ENCODE data around the gene ATP5ME. TPM values are rescaled to one million over a fixed set of nuclear protein-coding genes. Genes with fewer than 3 reads are reported as not detected.

The ATP5ME gene
- total and polyA plus RNA-seq, 8 donors: 88.4 to 318 (median 115) TPM

GRCh38 chr4:720111-720860, 46.2 kb upstream of the ATP5ME start:
- ATAC-seq: peak in 1 of 4 donors; percentile 14
- peaks cover 0 to 3% (median 3%) of the 10 kb centered on the region in 3 donors for H3K36me3 ChIP-seq
- DNase-seq: no peak
- no peaks in the 10 kb centered on the region for H3K9me3 ChIP-seq
- H3K4me3 ChIP-seq: no peak overlapping the region
- H3K27me3 ChIP-seq: no peaks in the 10 kb centered on the region
- no peaks in the 10 kb centered on the region for H3K4me1 ChIP-seq
- intact Hi-C loops (cut with DNase I): no loop called here
- WGBS, 2 donors: 96% methylated on average over 59 of the region's 59 CpGs
- H3K27ac ChIP-seq: no peak overlapping the region
- no peak for TF ChIP-seq CTCF (IDR thresholded peaks at IDR 0.05)
- no peak for FAIRE-seq

- peaks cover 0 to 3% (median 3%) of the 10 kb centered on the region in 3 donors for H3K36me3 ChIP-seq
- H3K27ac ChIP-seq: no peak overlapping the region
- H3K4me1 ChIP-seq: no peaks in the 10 kb centered on the region
- TF ChIP-seq CTCF (IDR thresholded peaks at IDR 0.05): no peak
- FAIRE-seq (no peak), ATAC-seq (no peak), DNase-seq (peak in 2 of 6 donors; percentile 11 to 51)
- H3K27me3 ChIP-seq: no peaks in the 10 kb centered on the region
- H3K4me3 ChIP-seq: no peak overlapping the region
- intact Hi-C loops (cut with DNase I): no loop called here
- no peaks in the 10 kb centered on the region for H3K9me3 ChIP-seq
- 89 to 93% methylated on average over 8 of the region's 8 CpGs for WGBS, 2 donors
Measured at GRCh38 chr4:718460-718859, 44.4 kb upstream of the ATP5ME start.

GRCh38 chr4:717601-718320, 43.7 kb upstream of the ATP5ME start:
- peak in 2 of 6 donors; percentile 17 to 53 for DNase-seq
- no peak for FAIRE-seq
- H3K27me3 ChIP-seq: no peaks in the 10 kb centered on the region
- TF ChIP-seq CTCF (IDR thresholded peaks at IDR 0.05): no peak
- ATAC-seq: peak in 1 of 4 donors; percentile 21
- H3K27ac ChIP-seq: no peak overlapping the region
- 90 to 92% methylated on average over 32 to 34 of the region's 34 CpGs for WGBS, 2 donors
- intact Hi-C loops (cut with DNase I): no loop called here
- H3K9me3 ChIP-seq: no peaks in the 10 kb centered on the region
- H3K4me1 ChIP-seq: no peaks in the 10 kb centered on the region
- no peak overlapping the region for H3K4me3 ChIP-seq
- peaks cover 0 to 3% (median 0%) of the 10 kb centered on the region in 3 donors for H3K36me3 ChIP-seq

DNA sequence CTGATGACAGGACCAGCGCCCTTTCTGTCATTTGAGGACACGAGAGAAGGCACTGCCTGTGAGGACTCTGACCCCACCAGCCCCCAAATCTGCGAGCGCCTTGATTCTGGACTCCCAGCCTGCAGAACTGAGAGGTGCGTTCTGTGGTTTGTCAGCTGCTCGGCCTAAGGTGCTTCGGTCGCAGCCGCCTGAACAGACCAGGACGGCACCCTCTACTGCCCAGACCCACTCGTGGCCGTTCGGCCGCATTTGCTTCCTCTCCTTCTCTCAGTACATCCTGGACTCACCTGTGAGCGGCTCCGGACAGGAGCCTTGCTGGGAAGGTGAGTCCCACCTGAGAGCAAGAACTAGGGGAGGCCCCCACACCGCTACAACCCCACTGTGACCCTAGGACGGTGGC, 40.0 kb upstream of the ATP5ME start:
- ATAC-seq (peak in 1 of 4 donors; percentile 11), FAIRE-seq (no peak), DNase-seq (peak in 1 of 6 donors; percentile 31)
- no peak overlapping the region for H3K4me3 ChIP-seq
- H3K4me1 ChIP-seq: no peaks in the 10 kb centered on the region
- H3K9me3 ChIP-seq: no peaks in the 10 kb centered on the region
- 92 to 98% methylated on average over 18 of the region's 18 CpGs for WGBS, 2 donors
- no peak overlapping the region for H3K27ac ChIP-seq
- TF ChIP-seq CTCF (IDR thresholded peaks at IDR 0.05): no peak
- intact Hi-C loops (cut with DNase I): no loop called here
- H3K36me3 ChIP-seq: no peaks in the 10 kb centered on the region
- no peaks in the 10 kb centered on the region for H3K27me3 ChIP-seq
